ENCODE data around the gene GPATCH11.

- TF ChIP-seq, protein P1, sequence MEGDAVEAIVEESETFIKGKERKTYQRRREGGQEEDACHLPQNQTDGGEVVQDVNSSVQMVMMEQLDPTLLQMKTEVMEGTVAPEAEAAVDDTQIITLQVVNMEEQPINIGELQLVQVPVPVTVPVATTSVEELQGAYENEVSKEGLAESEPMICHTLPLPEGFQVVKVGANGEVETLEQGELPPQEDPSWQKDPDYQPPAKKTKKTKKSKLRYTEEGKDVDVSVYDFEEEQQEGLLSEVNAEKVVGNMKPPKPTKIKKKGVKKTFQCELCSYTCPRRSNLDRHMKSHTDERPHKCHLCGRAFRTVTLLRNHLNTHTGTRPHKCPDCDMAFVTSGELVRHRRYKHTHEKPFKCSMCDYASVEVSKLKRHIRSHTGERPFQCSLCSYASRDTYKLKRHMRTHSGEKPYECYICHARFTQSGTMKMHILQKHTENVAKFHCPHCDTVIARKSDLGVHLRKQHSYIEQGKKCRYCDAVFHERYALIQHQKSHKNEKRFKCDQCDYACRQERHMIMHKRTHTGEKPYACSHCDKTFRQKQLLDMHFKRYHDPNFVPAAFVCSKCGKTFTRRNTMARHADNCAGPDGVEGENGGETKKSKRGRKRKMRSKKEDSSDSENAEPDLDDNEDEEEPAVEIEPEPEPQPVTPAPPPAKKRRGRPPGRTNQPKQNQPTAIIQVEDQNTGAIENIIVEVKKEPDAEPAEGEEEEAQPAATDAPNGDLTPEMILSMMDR (IDR thresholded peaks at IDR 0.05; ENCODE audit: low read depth, low read length), result no peak
- TF ChIP-seq POLR2A (IDR thresholded peaks at IDR 0.05; ENCODE audit: extremely low read depth, insufficient read length), result no peak
- TF ChIP-seq, protein P2, sequence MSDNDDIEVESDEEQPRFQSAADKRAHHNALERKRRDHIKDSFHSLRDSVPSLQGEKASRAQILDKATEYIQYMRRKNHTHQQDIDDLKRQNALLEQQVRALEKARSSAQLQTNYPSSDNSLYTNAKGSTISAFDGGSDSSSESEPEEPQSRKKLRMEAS (IDR thresholded peaks at IDR 0.05; ENCODE audit: low read depth, low read length), result no peak
- no peak for TF ChIP-seq MYC (IDR thresholded peaks at IDR 0.05; ENCODE audit: low read depth, low read length)
Measured at GRCh38 chr2:37148325-37148724, 64.0 kb downstream of the GPATCH11 start.
